Fibroblast of the aortic adventitia (primary cell): ENCODE data around the gene SLC13A4. TPM values are rescaled to one million over a fixed set of nuclear protein-coding genes. Genes with fewer than 3 reads are reported as not detected.
A peak's percentile ranks its signal among the peaks of the same experiment; 100 is the strongest.

Experiments used
- DNase-seq: peaks from one replicate; pipeline ENCODE4 v3.0.0-alpha.2; 2010; ENCODE audit warnings: low read depth
- H3K4me3 ChIP-seq: 2 replicates; pipeline ENCODE4 v1.5.1; 2011; ENCODE audit warnings: low read depth, mild to moderate bottlenecking, control low read depth, low read length, moderate library complexity
- total RNA-seq: library from RNA; depleted of rRNA; stranded (reverse); fragments of >200 nt; gene quantifications from 2 replicates; pipeline ENCODE4 v1.2.3, GENCODE V29; 2012; ENCODE audit warnings: low replicate concordance
- TF ChIP-seq, protein P1 (sequence below): IDR thresholded peaks from 2 replicates; pipeline ENCODE4 v1.5.1; 2011; ENCODE audit warnings: mild to moderate bottlenecking, low read length, control low read depth, inconsistent platforms; ENCODE audit not compliant: insufficient read depth

Gene SLC13A4
- total RNA-seq, 1 donor, result 0.99 TPM

DNA sequence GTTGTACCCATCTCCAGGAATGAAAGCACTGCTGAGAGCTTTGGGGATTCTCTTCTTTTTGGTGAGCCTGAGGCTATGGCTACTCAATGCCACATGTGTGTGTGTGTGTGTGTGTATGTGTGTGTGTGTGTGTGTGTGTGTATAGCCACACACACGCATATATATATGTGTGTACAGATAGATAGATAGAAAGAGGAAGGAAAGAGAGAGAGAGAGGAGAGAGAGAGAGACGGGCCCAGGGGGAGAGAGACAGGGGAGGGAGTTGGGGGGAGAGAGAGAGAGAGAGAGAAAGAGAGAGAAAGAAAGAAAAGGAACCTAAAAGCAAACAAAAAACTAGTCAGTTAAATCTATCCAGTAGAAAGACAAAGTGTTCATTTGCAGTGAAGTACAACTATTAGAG is 8.3 kb downstream of the SLC13A4 start:
- no peak for DNase-seq
- TF ChIP-seq, protein P1, sequence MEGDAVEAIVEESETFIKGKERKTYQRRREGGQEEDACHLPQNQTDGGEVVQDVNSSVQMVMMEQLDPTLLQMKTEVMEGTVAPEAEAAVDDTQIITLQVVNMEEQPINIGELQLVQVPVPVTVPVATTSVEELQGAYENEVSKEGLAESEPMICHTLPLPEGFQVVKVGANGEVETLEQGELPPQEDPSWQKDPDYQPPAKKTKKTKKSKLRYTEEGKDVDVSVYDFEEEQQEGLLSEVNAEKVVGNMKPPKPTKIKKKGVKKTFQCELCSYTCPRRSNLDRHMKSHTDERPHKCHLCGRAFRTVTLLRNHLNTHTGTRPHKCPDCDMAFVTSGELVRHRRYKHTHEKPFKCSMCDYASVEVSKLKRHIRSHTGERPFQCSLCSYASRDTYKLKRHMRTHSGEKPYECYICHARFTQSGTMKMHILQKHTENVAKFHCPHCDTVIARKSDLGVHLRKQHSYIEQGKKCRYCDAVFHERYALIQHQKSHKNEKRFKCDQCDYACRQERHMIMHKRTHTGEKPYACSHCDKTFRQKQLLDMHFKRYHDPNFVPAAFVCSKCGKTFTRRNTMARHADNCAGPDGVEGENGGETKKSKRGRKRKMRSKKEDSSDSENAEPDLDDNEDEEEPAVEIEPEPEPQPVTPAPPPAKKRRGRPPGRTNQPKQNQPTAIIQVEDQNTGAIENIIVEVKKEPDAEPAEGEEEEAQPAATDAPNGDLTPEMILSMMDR, result no peak
- no peak overlapping the region for H3K4me3 ChIP-seq

DNA sequence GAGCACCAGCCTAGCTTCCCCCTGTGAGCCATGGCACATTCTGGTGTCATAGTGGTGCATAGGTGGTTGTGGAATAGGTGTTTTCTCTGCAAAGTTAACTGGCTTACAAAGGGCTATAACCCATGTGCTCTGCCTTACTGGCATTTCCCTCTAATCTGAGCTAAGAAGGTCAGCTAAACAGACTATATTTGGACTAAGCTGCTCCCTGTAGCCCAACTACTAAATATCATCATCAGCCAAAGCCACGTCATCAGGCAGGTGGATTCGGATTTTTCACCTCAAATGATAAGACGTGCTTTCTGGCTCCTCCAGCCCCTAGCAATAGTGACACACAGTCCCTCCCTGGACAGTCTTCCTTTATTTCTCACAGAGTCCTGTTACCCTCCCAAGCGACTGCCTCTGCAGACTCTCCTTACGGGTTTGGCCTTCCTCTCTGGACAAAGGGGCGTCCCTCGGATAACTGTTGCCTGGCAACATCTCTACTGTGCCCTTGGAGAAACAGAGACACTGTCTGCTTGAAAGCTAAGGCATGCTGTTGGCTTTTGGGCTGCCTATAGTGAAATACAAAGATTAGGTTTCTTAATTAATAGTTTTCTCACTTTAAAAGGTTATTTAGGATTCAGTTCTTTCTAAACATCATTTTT is 9.1 kb downstream of the SLC13A4 start:
- TF ChIP-seq, protein P1, result no peak
- no peak overlapping the region for H3K4me3 ChIP-seq
- DNase-seq, result no peak

DNA sequence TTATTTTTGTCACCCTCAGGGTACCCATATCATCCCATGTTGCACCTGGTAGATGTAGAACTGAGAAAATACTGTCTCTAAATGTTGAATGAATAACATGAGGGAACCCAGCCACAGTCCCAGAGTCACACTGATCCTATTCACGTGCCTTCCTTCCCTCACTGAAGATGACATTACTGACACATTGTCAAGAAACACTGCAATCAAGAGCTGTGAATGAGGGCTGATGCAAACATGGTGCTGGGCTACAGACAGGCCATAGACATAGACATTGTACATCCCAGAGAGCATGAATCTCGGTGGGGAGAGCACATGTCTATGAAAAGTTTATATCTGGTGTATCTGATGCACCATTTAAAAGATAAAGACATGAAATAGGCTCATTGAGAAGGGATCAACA is 9.8 kb downstream of the SLC13A4 start:
- TF ChIP-seq, protein P1, result no peak
- no peak overlapping the region for H3K4me3 ChIP-seq
- no peak for DNase-seq

DNA sequence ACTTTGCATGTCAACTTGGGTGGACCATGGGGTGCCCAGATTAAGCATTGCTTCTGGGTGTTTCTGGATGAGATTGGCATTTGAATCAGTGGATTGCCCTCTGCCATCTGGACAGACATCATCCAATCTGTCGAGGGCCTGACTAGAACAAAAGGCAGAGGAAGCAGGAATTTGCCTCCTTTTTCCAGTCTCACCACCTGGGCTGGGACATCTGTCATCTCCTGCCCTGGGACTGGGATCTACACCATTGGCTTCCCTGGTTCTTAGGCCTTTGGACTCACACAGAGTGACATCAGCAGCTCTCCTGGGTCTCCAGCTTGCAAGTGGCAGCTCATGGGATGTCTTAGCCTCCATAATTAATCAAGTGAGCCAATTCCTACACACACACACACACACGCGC is 10.3 kb downstream of the SLC13A4 start:
- DNase-seq, result no peak
- TF ChIP-seq, protein P1, result no peak
- no peak overlapping the region for H3K4me3 ChIP-seq

DNA sequence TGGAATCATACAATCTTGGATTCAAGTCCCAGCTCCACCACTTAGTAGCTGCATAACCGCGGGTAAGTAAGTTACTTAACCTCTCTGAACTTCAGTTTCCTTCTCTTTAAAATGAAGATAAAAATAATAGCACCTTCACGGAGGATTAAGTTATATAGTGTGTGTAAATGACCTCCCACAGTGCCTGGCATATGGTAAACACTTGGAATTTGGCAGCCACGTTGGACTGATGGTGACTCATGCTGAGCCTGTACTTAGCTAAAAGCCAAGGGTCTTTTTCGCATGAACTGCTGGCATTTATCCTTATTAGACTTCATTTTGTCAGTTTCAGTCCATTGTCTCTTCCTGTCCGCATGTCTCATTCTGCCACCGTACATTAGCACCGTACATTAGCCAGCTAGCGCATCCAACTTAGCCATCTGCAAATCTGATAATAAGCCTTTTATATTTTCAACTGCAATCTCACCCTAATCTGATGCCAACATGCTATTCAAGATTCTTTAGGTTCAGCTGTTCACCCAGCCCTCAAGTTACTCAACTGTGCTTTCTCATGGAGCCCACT is 11.2 kb downstream of the SLC13A4 start:
- H3K4me3 ChIP-seq, result no peak overlapping the region
- TF ChIP-seq, protein P1, result no peak
- DNase-seq, result peak; percentile 85

DNA sequence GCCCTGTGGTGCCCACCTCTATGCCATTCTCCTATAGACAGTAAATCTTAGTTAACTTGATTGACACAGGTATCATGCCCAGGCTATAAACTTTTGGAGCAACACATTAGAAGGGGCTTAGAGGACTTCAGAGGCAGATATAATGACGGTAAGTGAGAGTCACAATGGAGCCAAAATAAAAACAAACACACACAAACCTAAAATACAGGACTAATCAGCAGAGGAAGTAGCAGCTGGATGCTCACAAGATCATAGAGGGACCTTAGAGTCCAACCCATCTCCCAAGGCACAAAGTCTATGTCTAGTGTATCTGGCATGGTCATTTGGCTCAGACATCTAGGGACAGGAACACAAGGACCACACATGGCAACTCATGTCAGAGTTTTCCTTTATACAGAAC is 12.3 kb downstream of the SLC13A4 start:
- TF ChIP-seq, protein P1, result no peak
- H3K4me3 ChIP-seq, result no peak overlapping the region
- DNase-seq, result no peak

DNA sequence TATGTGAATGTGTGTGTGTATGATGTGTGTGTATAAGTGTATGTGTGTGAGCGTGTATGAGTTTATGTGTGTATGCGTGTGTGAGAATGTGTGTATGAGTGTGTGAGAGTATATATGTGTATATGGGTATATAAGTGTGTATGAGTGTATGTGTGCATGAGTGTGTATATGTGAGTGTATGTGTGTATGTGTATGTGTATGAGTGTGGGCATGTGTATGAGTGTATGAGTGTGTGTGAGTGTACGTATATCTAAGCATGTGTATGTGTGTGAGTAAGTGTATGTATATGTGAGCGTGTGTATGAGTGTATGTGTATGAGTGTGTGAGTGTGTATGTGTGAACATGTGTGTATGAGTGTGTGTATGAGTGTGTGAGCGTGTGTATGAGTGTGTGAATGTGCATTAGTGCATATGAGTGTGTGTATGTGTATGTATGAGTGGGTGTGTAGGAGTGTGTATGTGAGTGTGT is 12.9 kb downstream of the SLC13A4 start:
- DNase-seq, result no peak
- TF ChIP-seq, protein P1, result no peak
- no peak overlapping the region for H3K4me3 ChIP-seq
